ENCODE data around the gene HOXB7.

GRCh38 chr17:48647103-48647962 is 36.5 kb upstream of the HOXB7 start:
- TF ChIP-seq POLR2A (IDR thresholded peaks at IDR 0.05) (peak; percentile 34 to 69), CTCF (IDR thresholded peaks at IDR 0.05) (peak in 3 of 6 experiments; percentile 4 to 16 (median 13))

Data from Peyer's patch (tissue), 4 donors.